ENCODE measurements around the gene EFCAB8.
A peak's percentile ranks its signal among the peaks of the same experiment; 100 is the strongest.

Gene EFCAB8, protein sequence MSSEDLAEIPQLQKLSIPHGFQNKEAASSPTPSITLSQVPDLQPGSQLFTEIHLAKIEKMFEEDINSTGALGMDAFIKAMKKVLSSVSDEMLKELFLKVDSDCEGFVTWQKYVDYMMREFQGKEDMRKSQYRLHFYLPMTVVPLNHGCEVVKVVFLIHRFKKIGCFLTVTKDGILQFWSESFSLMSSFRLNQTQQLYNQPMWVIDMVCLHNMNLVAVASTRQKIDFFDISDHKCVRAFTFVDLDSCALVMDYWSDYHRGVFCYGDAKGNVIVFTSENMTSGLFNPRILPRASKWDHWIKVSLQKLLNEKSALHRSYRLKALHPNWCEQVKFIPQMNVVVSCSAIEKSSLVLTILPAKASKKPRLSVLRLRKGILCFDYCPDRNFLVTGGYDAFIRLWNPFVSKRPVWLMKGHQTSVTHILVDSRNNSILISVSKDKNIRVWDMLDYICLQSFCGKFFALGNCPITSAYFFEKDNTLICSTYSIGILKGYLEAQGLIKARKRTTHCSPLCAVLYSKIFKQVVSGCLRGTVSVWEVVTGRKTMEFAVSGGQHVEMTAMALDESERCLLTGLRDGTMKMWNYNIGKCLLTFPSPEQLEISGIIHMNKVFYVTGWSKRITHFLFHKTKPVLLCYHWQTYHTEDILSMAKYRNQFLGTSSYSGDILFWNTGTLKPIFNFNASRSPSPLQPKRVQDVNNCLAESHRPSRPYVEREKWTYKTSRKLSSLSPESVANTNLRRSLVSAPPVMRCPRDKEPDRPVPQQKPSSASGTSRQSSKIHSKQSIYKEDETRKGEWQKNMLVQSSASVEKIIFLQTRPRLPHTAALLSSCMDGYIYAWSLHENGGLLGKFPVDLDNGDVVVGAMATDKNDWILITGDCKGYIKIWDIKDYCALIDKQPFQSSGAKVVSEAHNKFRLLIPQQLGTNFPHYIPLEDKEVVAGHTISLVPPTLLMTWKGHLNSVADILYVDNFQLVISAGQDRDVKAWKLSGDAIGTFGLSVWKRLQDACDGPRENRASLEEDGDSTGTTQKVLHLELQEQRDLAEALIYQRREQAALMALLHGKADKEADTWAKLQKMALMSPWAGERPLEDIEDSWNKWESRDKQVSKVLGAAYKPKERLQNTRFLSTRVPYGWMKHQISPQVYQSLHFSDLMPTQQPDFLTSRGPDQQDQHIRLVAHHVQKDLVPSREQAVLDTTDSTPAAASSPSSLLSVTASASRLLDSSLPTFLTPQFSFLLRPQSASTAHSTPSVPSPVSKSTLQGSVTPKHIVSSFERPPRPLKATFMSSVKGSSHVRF

DNA sequence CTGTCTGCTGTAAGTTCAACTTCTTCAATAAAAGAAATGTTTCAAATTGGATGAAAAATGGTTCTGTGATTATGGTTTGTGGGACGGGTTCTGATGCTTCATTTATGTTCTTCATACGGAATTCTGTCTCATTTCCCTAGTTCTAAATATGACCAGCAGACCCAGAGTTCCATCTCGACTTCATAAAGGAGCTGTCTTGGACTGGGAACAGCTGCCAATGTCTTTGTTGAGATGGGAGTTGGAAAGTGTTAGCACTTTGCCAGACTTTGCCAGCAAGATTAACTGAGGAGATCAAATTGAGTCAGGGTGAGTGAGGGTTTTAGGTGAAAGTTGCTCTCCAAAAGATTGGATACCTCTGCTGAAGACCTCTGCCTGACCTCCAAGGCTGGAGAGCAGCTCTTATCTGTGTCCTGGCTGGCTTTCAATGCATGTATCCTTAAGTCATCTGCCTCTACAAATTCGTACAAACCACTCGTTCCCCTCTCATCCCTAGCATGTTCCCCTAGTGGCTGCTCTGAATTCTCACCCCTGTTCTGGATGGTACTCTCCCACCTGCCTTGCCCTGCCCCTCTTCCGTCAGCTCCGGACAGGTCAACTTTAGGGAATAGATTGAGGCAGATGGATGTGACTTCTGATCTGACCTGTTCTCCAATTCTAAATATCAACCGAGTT is at the start of gene EFCAB8:
TSS of gene EFCAB8 (plus strand) at position 223 of the 672 bp plus-strand sequence. CDS start 4,870 bp downstream, outside the sequence.
- no peak for DNase-seq

DNA sequence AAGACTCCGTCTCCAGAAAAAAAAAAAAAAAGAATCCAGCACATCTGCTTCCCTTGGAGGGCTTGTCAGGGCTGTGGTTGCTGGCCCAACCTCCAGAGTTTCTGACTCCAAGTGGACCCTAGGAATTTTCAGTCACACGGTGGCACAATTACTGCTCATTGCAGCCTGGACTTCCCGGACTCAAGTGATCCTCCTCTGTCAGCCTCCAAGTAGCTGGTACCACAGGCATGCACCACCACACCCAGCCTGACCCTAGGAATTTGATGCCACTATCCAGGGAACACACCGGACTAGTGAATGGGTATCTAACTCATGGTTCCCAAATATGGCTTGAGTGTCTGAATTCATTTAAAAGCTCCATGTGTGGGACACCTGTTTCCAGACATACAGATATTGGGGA is 48.8 kb upstream of the EFCAB8 start:
- DNase-seq = no peak

DNA sequence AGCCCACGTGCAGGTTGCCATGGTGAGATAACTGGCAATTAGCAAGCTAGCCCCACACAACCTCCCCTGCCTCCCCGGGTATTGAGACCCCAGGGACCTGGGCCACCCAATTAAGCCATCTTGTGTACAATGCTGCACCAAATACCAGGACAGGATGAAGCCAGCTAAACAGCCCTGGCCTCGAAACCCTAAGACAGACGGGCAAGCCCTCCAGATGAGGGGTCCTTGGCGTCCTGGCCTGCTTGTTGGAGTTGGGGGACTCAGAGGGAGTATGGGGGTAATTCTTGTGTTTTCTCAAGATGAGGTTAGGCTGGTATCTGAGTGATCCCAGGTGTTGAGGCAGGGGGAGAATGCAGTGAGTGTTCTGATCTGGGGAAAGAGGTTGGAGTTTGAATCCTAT is 47.8 kb upstream of the EFCAB8 start:
- no peak for DNase-seq

GRCh38 chr20:32811886-32812285 is 46.8 kb upstream of the EFCAB8 start:
- no peak for DNase-seq

- peak; percentile 93 for DNase-seq
Measured at GRCh38 chr20:32819992-32820697, 38.6 kb upstream of the EFCAB8 start.

DNA sequence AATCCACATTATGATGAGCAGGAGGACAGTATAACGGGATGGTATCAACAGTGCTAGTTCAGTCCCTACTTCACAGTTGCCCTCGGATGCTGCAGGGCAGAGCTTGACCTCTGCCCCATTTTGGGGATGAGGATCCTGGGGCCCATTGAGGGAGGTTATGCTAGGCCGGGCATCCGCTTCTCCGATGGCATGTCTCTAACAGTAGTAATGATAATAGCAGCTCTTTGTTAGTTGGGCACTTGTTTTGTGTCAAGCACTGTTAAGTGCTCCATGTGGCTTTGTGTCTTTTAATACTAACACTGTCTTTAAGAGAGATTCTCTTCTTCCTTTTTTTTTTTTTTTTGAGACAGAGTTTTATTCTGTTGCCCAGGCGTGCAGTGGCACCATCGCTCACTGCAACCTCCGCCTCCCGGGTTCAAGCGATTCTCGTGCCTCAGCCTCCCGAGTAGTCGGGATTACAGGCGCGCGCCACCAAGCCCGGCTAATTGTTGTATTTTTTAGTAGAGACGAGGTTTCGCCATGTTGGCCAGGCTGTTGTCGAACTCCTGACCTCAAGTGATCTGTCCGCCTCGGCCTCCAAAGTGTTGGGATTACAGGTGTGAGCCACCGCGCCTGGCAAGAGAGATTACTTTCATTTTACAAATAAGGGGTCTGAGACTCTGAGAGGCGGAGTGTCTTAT is 37.9 kb upstream of the EFCAB8 start:
- DNase-seq = no peak

DNA sequence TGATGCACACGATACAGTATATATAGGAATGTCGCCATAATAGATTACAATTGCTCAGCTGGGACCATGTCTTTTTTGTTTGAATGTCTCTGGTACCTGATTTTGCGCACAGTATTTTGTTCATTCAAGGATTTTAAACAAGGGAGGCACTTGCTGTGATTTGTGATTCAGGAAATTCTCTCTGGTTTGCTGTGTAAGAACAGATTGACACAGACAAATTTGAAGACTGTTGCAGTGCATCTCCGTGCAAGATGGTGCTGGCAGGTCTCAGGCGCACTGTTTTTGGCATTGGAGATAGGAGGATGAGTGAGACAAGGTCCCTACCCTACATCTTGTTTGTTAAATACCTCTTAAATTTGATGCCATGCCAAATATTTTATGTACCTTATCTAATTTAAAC is 36.5 kb upstream of the EFCAB8 start:
- no peak for DNase-seq

GRCh38 chr20:32823078-32823477 is 35.6 kb upstream of the EFCAB8 start:
- no peak for DNase-seq

- no peak for DNase-seq
Measured at GRCh38 chr20:32823737-32824588, 34.8 kb upstream of the EFCAB8 start.

- DNase-seq = no peak
Measured at GRCh38 chr20:32828029-32828680, 30.6 kb upstream of the EFCAB8 start.

- no peak for DNase-seq
Measured at GRCh38 chr20:32829311-32830005, 29.3 kb upstream of the EFCAB8 start.

GRCh38 chr20:32830437-32830836 is 28.3 kb upstream of the EFCAB8 start:
- no peak for DNase-seq

- no peak for DNase-seq
Measured at GRCh38 chr20:32831982-32832381, 26.7 kb upstream of the EFCAB8 start.

- DNase-seq = no peak
Measured at GRCh38 chr20:32832664-32833063, 26.1 kb upstream of the EFCAB8 start.

DNA sequence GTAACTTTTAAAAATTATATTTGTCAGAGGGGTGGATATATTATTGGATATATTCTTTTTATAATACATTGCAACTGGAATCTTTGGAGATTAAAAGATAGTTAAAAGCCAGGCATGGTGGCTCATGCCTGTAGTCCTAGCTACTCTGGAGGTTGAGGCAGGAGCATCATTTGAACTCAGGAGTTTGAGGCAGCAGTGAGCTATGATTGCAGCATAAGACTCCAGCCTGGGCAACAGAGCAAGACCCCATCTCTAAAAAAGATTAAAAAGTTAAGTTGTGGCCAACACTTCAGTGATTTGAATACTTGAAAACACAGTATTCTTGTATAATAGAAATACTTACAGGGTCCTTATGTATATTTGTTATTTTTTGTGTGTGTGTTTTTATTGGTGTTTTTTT is 23.8 kb upstream of the EFCAB8 start:
- no peak for DNase-seq

DNA sequence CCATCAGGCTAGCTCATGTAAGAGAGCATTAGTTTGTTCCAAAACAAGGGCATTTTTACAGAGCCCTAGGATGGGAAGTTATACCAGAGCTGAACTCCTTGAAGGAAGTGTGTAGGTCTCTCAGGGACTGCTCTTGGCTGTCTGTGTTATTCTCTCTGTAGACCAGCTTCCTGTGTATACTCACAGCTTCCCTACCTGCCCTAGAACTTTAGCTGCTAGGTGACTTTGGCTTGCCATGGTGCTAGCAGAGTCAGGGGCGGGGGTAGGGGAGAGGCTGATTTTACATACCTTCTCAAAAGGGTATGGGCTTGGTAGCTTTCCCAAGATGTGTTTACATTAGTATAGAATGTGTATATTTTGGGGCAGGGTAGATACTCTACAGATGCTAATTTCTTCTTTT is 21.6 kb upstream of the EFCAB8 start:
- DNase-seq = no peak

GRCh38 chr20:32839227-32839981 is 19.3 kb upstream of the EFCAB8 start:
- no peak for DNase-seq

DNA sequence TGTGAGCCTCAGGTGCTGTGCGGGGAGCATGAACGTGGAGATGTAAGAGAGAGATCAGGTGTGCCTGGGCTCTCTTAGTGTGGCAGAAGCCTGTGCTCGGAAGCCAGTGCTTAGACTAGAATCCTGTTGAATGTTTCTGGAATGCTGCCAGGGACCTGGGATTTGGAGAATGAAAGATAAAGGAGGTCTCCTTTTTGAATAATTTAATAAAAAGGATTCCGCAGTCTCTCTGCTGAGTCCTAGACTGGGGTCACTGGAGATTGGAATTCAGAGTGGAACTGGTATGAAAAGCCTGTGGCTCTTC is 18.8 kb upstream of the EFCAB8 start:
- no peak for DNase-seq
